ENCODE results near the gene USP43.

Gene USP43

GRCh38 chr17:9714801-9715200 lies 69.5 kb downstream of the USP43 start:
- DNase-seq: no peak

GRCh38 chr17:9715503-9716016 lies 70.2 kb downstream of the USP43 start:
- no peak for DNase-seq

- DNase-seq: peak; percentile 13
These were observed 80.3 kb downstream of the USP43 start for GRCh38 chr17:9725575-9725974.

GRCh38 chr17:9726291-9726690 lies 81.0 kb downstream of the USP43 start:
- no peak for DNase-seq

GRCh38 chr17:9728005-9728404 lies 82.7 kb downstream of the USP43 start:
- no peak for DNase-seq

GRCh38 chr17:9728564-9728963 lies 83.2 kb downstream of the USP43 start:
- no peak for DNase-seq

- DNase-seq: peak; percentile 59
These were observed 83.8 kb downstream of the USP43 start for GRCh38 chr17:9729034-9729650.

- DNase-seq: peak; percentile 32
These were observed 84.6 kb downstream of the USP43 start for GRCh38 chr17:9729735-9730420.

- DNase-seq: no peak
These were observed 105.2 kb downstream of the USP43 start for GRCh38 chr17:9750524-9750923.

GRCh38 chr17:9755083-9755482 lies 109.8 kb downstream of the USP43 start:
- DNase-seq: peak; percentile 7

GRCh38 chr17:9760266-9760665 lies 114.9 kb downstream of the USP43 start:
- DNase-seq: no peak

- no peak for DNase-seq
These were observed 118.3 kb downstream of the USP43 start for GRCh38 chr17:9763643-9764042.

GRCh38 chr17:9765322-9765721 lies 120.0 kb downstream of the USP43 start:
- no peak for DNase-seq

GRCh38 chr17:9766970-9767369 lies 121.7 kb downstream of the USP43 start:
- DNase-seq: no peak

GRCh38 chr17:9767432-9767991 lies 122.2 kb downstream of the USP43 start:
- no peak for DNase-seq

GRCh38 chr17:9768381-9768934 lies 123.1 kb downstream of the USP43 start:
- peak; percentile 28 for DNase-seq

- no peak for DNase-seq
These were observed 123.8 kb downstream of the USP43 start for GRCh38 chr17:9769036-9769695.

GRCh38 chr17:9771465-9771864 lies 126.1 kb downstream of the USP43 start:
- DNase-seq: no peak

GRCh38 chr17:9772658-9773057 lies 127.3 kb downstream of the USP43 start:
- DNase-seq: no peak

- DNase-seq: no peak
These were observed 131.6 kb downstream of the USP43 start for GRCh38 chr17:9776911-9777310.
